ENCODE results near the gene PIGH. TPM values are rescaled to one million over a fixed set of nuclear protein-coding genes. Genes with fewer than 3 reads are reported as not detected.

Gene PIGH
- polyA plus RNA-seq, 1 of the 3 experiments (the other 2 are of a cell fraction): 23.6 TPM

GRCh38 chr14:67638642-67639041, 38.6 kb upstream of the PIGH start:
- POLR2A ChIA-PET: no interaction called here
- Histone ChIP-seq H3K9me2 (no peaks in the 10 kb centered on the region), H3K27me3 (ENCODE audit: insufficient read depth) (no peaks in the 10 kb centered on the region), H2AFZ (ENCODE audit: low read depth) (no peak overlapping the region), H3K4me1 (ENCODE audit: control insufficient read depth in 1 of 2, insufficient read depth in 2 of 2, low read depth in 1 of 2, low read length in 1 of 2) (no peaks in the 10 kb centered on the region), H3K79me2 (ENCODE audit: insufficient read depth) (no peaks in the 10 kb centered on the region), H3K9ac (no peak overlapping the region), H3K36me3 (replicated peaks in 1 of 2; ENCODE audit: control insufficient read depth in 1 of 2, insufficient read depth in 2 of 2, low read length in 1 of 2) (no peaks in the 10 kb centered on the region), H4K20me1 (ENCODE audit: insufficient read depth) (no peaks in the 10 kb centered on the region), H3K9me3 (no peaks in the 10 kb centered on the region), H3K4me3 (ENCODE audit: low read depth in 2 of 2, low read length in 1 of 2) (no peak overlapping the region), H3F3A (replicated peaks; ENCODE audit: insufficient read depth) (no peaks in the 10 kb centered on the region), H3K4me2 (no peak overlapping the region), H3K27ac (ENCODE audit: low read depth in 2 of 2, low read length in 1 of 2) (no peak overlapping the region)
- no peak for DNase-seq
- whole genome bisulfite sequencing (ENCODE audit: low lambda C conversion rate): 95% methylated on average over 3 of the region's 3 CpGs
- TF ChIP-seq, protein P1, sequence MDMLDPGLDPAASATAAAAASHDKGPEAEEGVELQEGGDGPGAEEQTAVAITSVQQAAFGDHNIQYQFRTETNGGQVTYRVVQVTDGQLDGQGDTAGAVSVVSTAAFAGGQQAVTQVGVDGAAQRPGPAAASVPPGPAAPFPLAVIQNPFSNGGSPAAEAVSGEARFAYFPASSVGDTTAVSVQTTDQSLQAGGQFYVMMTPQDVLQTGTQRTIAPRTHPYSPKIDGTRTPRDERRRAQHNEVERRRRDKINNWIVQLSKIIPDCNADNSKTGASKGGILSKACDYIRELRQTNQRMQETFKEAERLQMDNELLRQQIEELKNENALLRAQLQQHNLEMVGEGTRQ (IDR thresholded peaks at IDR 0.05; ENCODE audit: borderline replicate concordance, low read depth, low read length): no peak
- no peak for TF ChIP-seq CHD2 (IDR thresholded peaks at IDR 0.05; ENCODE audit: low read length, partially characterized antibody)
- TF ChIP-seq SMC3 (IDR thresholded peaks at IDR 0.05; ENCODE audit: low read depth, low read length): no peak
- no peak for TF ChIP-seq TEAD4 (IDR thresholded peaks at IDR 0.05; ENCODE audit: borderline replicate concordance, insufficient read depth)
- no peak for TF ChIP-seq NFIC (IDR thresholded peaks at IDR 0.05; ENCODE audit: borderline replicate concordance)
- no peak for TF ChIP-seq REST (IDR thresholded peaks at IDR 0.05; ENCODE audit: low read depth, low read length)
- TF ChIP-seq FOSL2 (IDR thresholded peaks at IDR 0.05; ENCODE audit: borderline replicate concordance, low read depth): no peak
- TF ChIP-seq CTCF (IDR thresholded peaks at IDR 0.05): no peak
- TF ChIP-seq, protein P2, sequence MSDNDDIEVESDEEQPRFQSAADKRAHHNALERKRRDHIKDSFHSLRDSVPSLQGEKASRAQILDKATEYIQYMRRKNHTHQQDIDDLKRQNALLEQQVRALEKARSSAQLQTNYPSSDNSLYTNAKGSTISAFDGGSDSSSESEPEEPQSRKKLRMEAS (IDR thresholded peaks at IDR 0.05; ENCODE audit: low read depth): no peak
- TF ChIP-seq, protein P3, sequence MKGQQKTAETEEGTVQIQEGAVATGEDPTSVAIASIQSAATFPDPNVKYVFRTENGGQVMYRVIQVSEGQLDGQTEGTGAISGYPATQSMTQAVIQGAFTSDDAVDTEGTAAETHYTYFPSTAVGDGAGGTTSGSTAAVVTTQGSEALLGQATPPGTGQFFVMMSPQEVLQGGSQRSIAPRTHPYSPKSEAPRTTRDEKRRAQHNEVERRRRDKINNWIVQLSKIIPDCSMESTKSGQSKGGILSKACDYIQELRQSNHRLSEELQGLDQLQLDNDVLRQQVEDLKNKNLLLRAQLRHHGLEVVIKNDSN (IDR thresholded peaks at IDR 0.05; ENCODE audit: borderline replicate concordance, low read depth): no peak
- TF ChIP-seq TAF1 (IDR thresholded peaks at IDR 0.05; ENCODE audit: borderline replicate concordance, low read depth, low read length): no peak
- TF ChIP-seq TCF12 (IDR thresholded peaks at IDR 0.05): no peak
- TF ChIP-seq MEF2A (IDR thresholded peaks at IDR 0.05; ENCODE audit: borderline replicate concordance, low read depth): no peak
- TF ChIP-seq NRF1 (IDR thresholded peaks at IDR 0.05; ENCODE audit: low read depth, low read length): no peak
- TF ChIP-seq RFX5 (IDR thresholded peaks at IDR 0.05; ENCODE audit: low read length): no peak
- no peak for TF ChIP-seq RXRA (IDR thresholded peaks at IDR 0.05; ENCODE audit: borderline replicate concordance, low read depth)
- TF ChIP-seq GATA2 (CRISPR knock-in tag; IDR thresholded peaks at IDR 0.05): no peak
- no peak for TF ChIP-seq GABPA (IDR thresholded peaks at IDR 0.05; ENCODE audit: low read depth)
- TF ChIP-seq RAD21 (IDR thresholded peaks at IDR 0.05; ENCODE audit: low read length): no peak
- CTCF ChIA-PET: no interaction called here
